T-helper 2 cell (primary cell): ENCODE results near the gene BBS1.

Source experiments
- DNase-seq, 5 experiments: peaks; one replicate each; pipeline versions ENCODE4 v3.0.0 to v3.0.0-alpha.2; 2012 to 2022

The BBS1 gene

GRCh38 chr11:66555416-66555815 is 45.0 kb downstream of the BBS1 start:
- DNase-seq = no peak

DNA sequence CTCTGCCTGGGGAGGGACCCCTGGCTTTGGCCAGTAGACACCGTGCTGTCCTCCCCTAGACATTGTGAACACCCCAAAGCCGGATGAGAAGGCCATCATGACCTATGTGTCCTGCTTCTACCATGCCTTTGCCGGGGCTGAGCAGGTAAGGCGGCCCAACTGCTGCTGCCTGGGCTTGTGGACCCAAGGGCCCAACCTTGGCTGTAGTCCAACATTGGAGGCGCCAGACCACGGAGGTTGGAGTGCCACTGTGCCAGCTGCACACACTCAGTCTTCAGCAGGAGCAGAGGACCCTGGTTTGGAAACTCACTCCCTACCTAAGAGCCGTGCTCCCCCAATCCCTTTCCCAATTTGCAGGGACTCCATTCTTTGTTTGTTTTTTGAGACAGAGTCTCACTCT is 45.7 kb downstream of the BBS1 start:
- DNase-seq = no peak

- DNase-seq = no peak
Observed at GRCh38 chr11:66557733-66558326, 47.4 kb downstream of the BBS1 start.

DNA sequence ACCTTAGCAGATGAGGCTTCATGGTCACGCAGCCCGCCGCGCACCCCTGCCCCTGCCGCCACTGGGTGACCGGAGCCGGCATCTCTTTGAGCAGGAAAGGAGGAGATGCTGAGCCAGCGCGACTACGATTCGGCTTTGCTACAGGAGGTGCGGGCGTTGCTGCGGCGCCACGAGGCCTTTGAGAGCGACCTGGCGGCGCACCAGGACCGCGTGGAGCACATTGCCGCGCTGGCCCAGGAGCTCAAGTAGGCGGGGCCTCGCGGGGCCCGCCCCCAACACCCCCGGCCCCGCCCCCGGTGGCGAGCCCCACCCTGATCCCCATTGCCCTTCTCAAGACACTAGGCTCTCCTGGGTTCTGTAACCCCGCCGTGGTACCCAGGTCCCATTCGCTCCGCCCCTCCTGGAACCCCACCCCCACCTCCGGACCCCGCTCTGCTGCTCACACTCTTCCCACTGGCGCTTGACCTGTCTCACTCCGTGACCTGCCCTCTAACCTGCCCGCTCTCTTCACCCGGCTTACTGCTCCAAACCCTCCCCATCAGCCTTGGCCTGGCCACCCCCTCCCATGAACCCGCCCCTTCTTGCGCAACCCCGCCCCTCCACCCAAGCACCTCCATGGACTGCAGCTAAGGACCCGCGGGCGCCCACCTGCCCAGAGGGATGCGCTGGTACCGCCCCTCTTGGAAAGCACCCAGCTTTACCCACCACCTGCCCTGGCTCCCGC is 48.9 kb downstream of the BBS1 start:
- DNase-seq = peak in 2 of 5 experiments; percentile 15 to 38

- no peak for DNase-seq
Observed at GRCh38 chr11:66559866-66560676, 49.6 kb downstream of the BBS1 start.

DNA sequence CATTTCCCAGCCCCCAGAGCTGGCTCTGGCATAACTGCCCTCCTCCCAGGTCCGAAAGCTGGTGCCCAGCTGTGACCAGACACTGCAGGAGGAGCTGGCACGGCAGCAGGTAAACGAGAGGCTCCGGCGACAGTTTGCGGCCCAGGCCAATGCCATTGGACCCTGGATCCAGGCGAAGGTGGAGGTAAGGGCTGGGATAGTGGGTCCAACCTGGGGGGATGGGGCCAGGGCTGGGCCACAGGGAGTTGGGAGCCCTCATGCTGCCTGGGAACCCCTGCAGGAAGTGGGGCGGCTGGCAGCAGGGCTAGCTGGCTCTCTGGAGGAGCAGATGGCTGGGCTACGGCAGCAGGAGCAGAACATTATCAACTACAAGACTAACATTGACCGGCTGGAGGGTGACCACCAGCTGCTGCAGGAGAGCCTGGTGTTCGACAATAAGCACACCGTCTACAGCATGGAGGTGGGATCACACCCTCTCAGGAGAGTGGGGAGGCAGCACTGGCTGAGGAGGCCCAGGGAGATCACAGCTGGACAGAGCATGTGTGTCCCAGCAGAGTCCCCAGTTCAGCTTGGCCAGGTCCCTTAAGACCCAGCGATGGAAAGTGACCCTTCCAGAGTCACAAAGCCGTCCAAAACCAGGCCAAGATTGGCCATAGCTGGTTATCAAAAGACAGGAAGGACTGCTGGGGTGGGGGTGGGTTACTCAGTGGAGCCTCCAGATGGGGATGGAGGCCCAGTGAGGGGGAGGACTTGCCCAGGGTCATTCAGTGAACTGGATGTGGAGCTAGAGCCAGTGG is 50.9 kb downstream of the BBS1 start:
- no peak for DNase-seq

GRCh38 chr11:66561975-66562248 is 51.5 kb downstream of the BBS1 start:
- no peak for DNase-seq

- no peak for DNase-seq
Observed at GRCh38 chr11:66562275-66562674, 51.8 kb downstream of the BBS1 start.

DNA sequence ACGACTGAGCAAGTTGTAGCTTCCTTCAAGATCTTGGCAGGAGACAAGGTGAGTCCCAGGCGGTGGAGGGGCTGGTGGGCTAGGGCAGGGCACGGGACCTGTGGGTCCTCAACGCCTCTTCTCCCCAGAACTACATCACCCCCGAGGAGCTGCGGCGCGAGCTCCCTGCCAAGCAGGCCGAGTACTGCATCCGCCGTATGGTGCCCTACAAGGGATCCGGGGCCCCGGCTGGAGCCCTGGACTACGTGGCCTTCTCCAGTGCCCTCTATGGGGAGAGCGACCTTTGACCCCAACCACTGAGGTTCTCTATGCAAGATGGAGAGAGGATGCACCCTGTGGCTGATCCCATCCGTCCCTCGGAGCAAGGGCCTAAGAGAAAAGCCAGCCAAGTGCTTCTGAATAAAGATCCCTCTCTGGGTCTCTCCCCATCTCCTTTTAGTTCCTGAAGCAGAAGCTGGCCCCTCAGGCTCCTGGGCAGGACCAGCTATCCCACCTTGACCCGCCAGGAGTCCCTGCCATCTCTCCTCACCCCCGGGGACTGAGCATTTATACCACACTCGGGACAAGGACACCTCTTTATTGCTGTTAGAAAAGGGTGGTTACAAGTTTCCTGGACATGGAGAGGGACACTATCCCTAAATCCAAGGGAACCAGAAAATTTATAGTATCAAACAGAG is 52.6 kb downstream of the BBS1 start:
- no peak for DNase-seq

DNA sequence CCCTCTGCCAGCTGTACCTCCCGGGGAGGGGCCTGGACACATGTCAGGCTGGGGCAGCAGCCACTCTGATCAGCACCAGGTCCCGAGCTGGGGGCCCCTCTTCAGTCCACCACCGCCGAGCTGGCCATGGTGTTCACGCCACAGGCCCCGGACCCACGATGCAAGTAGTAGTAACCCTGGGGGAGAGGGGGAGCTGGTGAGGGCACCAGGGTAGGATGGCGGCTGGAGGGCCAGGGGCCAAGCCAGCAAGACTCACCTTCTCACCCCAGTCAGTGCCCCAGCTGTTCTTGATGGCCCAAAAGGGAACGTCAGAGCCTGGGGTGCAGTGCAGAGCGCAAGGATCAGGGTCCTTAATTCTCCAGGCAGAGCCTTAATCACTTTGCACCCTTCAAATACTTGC is 53.4 kb downstream of the BBS1 start:
- DNase-seq = no peak

DNA sequence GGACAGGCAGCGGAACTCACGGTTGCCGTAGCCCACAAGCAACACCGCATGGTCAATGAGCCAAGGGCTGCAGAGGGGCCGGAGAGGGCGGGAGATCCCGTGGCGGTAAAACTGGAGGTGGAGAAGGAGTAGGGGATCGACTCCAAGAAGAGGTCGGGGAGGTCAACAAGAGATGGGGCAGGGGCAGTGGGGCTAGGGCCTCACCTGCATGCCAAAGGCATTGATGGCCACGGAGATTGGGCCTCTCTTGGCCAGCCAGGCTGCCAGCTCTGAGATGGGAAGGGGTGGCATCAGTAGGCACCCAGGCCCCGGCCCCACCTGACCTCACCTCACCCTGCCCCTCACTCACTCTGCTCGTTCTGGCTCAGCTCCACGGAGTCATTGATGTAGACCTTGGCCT is 54.1 kb downstream of the BBS1 start:
- DNase-seq = no peak

DNA sequence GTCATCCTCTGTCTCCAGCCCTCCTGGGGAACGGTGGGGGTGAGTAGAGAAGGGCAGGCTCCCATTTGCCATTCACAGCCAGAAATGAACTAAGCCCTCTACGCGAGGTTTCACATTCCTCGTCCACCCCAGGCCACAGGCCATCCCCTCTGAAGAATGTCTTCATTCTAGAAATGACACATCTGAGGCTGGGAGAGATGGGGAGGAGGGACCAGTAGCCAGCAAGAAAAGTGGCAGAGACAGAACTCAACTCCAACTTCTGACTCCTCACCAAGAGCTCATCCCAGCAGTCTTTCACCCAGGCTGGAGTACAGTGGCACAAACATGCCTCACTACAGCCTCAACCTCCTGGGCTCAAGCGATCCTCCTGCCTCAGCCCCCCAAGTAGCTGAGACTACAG is 54.5 kb downstream of the BBS1 start:
- DNase-seq = no peak

- no peak for DNase-seq
Observed at GRCh38 chr11:66566221-66566620, 55.8 kb downstream of the BBS1 start.

- no peak for DNase-seq
Observed at GRCh38 chr11:66567787-66568123, 57.3 kb downstream of the BBS1 start.

- DNase-seq = peak; percentile 47 to 64 (median 53)
Observed at GRCh38 chr11:66568124-66568916, 57.9 kb downstream of the BBS1 start, which contains the start of gene CTSF. Gene CTSF, minus strand, starts transcription at chr11:66568606. Its CDS starts 120 bp downstream, at chr11:66568486.

DNA sequence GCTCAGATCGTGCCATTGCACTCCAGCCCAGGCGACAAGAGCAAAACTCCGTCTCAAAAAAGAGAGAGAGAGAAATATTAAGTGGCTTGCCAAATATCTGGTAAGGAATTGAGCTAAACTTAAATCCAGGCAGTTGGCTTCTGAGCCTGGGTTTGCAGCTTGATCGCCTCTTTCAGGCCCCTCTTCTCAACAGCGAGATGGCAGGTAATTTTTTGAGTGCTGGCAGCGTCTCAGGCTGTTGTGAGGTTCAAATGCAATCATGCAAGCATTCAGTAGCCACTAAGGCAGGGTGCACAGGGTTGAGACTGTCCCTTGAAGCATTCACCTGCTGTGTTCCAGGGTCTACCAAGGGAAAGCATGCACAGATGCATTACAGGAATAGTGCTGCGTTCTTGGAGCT is 58.6 kb downstream of the BBS1 start:
- DNase-seq = no peak

GRCh38 chr11:66570079-66570849 is 59.8 kb downstream of the BBS1 start:
- no peak for DNase-seq

DNA sequence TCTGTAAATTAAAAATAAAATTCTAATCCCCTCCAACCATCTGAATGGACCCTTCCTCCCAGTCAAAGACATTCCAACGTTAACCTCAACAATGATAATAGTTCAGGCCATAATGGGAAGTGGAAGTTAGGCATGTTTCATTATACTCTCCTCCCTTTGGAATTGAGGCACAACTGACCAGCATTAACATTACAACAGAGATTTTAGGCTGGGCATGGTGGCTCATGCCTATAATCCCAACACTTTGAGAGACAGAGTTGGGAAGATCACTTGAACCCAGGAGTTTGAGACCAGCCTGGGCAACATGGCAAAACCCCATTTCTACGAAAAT is 60.4 kb downstream of the BBS1 start:
- DNase-seq = no peak

DNA sequence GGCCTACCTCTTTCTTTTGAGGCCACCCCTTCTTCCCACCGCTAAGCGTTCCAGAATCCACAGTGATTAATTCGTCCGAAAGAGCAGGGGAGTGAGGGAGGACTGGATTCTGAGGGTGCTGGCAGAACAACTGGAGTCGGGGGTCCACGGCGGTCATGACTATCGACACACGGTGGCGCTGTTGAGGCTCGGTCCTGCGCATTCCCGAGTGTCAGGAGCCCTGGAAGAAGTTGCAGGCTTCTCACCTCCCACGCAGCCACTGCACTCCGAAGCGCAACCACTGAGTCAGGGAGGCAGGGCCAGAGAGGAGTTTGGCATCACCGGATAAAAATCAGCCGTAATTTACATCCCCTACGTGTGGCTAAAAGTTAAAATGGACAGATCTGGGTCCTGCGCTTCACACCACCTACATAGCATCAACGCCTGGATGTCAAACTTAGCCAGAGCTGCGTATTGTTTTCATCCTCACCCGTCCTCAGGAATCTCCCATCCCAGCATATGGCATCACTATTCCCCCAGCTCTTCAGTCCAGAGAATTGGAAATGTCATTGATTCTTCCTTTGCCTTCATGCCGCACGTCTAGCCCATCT is 68.7 kb downstream of the BBS1 start:
- peak; percentile 56 to 70 (median 59) for DNase-seq

GRCh38 chr11:66580803-66581202 is 70.4 kb downstream of the BBS1 start:
- DNase-seq = no peak

DNA sequence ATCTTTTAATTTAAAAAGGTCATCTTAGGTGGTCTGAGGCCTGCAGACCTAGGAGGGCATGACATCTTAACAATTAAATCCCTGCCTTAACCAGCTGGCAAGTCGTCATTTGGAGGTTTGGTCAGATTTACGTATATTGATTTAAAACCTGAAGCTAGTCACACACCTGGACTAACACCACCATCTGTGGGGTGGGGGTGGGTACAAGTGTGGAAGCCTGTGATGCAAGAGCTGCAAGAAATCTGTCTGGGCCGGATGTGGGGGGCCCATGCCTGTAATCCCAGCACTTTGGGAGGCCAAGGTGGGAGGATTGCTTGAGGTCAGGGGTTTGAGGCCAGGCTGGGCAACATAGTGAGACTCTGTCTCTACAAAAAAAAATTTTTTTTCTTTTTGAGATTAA is 70.8 kb downstream of the BBS1 start:
- no peak for DNase-seq
